Measurements from ENCODE around the gene CHURC1.

Gene CHURC1

GRCh38 chr14:64944041-64944440 is 29.8 kb downstream of the CHURC1 start:
- no peaks in the 10 kb centered on the region for H3K9me3 ChIP-seq
- H3K36me3 ChIP-seq, result peaks cover 0 to 68% (median 43%) of the 10 kb centered on the region in 3 donors
- DNase-seq, result no peak
- no peaks in the 10 kb centered on the region for H3K27me3 ChIP-seq
- TF ChIP-seq CTCF (IDR thresholded peaks at IDR 0.05), result no peak
- intact Hi-C loops (cut with DNase I; ENCODE audit: low total_unique reads), result no loop called here
- no peak overlapping the region for H3K4me3 ChIP-seq
- no peak overlapping the region for H3K27ac ChIP-seq
- no peaks in the 10 kb centered on the region for H3K4me1 ChIP-seq

GRCh38 chr14:64944861-64945260 is 30.6 kb downstream of the CHURC1 start:
- intact Hi-C loops (cut with DNase I; ENCODE audit: low total_unique reads), result no loop called here
- Histone ChIP-seq H3K4me3 (no peak overlapping the region), H3K27me3 (no peaks in the 10 kb centered on the region), H3K36me3 (peaks cover 0 to 62% (median 43%) of the 10 kb centered on the region in 3 donors), H3K9me3 (no peaks in the 10 kb centered on the region), H3K4me1 (no peaks in the 10 kb centered on the region), H3K27ac (no peak overlapping the region)
- no peak for DNase-seq
- TF ChIP-seq CTCF (IDR thresholded peaks at IDR 0.05), result no peak

DNA sequence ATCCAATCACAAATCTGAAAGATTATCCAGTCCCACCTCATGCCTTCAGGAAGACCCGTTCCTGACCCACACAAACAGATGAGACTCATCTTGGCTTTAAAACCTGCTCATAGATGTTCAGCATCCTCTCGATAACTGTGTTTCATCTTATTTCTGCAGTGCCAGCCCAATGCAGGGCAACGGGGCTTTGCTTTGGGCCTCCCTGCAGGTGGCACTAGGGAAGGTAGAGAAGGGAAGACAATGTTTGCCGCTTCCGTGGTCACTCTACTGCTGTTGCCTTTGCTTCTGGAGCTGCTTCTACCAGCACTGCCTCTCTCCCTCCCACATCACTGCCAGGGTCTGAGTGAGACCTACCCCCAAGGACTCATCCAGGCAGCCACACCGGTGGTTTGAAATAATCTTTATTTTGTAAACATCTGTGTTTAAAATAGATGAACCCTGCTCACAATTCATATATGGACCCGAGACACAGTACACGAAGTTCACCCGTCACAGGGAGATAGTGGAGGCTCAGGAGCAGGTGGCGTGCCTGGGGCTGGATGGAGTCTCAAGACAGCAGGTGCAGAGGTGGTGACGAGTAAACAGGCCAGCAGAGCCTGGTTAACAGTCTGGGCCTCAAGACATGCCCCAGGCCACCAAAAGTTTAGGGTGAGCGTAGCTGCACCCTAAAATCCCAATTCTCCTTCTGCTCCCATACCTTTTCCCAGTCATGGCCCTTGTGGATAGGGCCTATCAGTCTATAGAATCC is 31.4 kb downstream of the CHURC1 start:
- peaks cover 0 to 62% (median 38%) of the 10 kb centered on the region in 3 donors for H3K36me3 ChIP-seq
- TF ChIP-seq CTCF (IDR thresholded peaks at IDR 0.05), result no peak
- H3K4me3 ChIP-seq, result no peak overlapping the region
- no peaks in the 10 kb centered on the region for H3K4me1 ChIP-seq
- H3K9me3 ChIP-seq, result no peaks in the 10 kb centered on the region
- intact Hi-C loops (cut with DNase I; ENCODE audit: low total_unique reads), result no loop called here
- no peak for DNase-seq
- no peaks in the 10 kb centered on the region for H3K27me3 ChIP-seq
- H3K27ac ChIP-seq, result no peak overlapping the region

DNA sequence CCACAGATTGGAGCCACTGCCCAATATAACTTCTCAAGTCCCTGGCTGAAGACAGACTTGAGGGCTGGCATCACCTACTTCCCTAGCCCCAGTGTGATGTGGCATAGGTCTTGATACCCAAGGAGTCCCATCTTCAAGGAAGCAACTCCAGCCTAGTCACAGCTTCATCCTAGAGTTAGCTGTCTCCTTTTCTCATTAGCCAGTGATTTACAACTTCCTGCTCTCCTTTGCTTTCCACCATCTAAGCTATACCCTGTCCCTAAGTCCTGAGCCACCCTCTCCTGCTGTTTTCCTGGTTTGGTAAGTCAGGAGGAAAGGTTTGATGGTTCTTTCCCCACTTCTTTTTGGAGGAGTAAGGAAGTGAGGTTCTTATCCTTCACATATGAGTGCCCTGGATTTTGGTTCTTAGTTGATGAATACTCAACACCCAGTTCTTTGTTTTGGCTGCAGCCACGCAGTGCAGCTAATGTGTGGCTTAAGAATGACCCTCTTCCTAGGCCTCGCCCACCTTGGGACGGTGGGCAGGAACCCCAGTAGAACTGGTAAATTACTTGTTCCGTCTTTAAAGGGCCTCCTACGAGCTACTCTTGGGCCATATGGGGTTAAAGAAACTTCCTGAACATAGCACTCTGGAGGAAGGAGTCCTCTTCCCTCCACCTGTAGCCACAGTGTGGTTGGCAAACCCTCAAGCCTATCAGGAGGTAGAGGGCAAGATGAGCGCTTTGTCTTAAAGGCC is 32.2 kb downstream of the CHURC1 start:
- Histone ChIP-seq H3K27me3 (no peaks in the 10 kb centered on the region), H3K4me1 (peaks cover 0 to 4% (median under 1%) of the 10 kb centered on the region in 4 donors), H3K9me3 (no peaks in the 10 kb centered on the region), H3K36me3 (peaks cover 0 to 67% (median 38%) of the 10 kb centered on the region in 3 donors), H3K4me3 (no peak overlapping the region), H3K27ac (no peak overlapping the region)
- DNase-seq, result no peak
- TF ChIP-seq CTCF (IDR thresholded peaks at IDR 0.05), result no peak
- intact Hi-C loops (cut with DNase I; ENCODE audit: low total_unique reads), result no loop called here

GRCh38 chr14:64947710-64948611 is 33.7 kb downstream of the CHURC1 start:
- peaks cover 0 to 19% (median 14%) of the 10 kb centered on the region in 4 donors for H3K4me1 ChIP-seq
- no peak for TF ChIP-seq CTCF (IDR thresholded peaks at IDR 0.05)
- no peak for DNase-seq
- H3K27me3 ChIP-seq, result no peaks in the 10 kb centered on the region
- H3K36me3 ChIP-seq, result peaks cover 0 to 63% (median 30%) of the 10 kb centered on the region in 3 donors
- H3K9me3 ChIP-seq, result no peaks in the 10 kb centered on the region
- intact Hi-C loops (cut with DNase I; ENCODE audit: low total_unique reads), result no loop called here
- no peak overlapping the region for H3K27ac ChIP-seq
- no peak overlapping the region for H3K4me3 ChIP-seq
